ENCODE measurements around the gene PIP4K2B.

PIP4K2B gene

DNA sequence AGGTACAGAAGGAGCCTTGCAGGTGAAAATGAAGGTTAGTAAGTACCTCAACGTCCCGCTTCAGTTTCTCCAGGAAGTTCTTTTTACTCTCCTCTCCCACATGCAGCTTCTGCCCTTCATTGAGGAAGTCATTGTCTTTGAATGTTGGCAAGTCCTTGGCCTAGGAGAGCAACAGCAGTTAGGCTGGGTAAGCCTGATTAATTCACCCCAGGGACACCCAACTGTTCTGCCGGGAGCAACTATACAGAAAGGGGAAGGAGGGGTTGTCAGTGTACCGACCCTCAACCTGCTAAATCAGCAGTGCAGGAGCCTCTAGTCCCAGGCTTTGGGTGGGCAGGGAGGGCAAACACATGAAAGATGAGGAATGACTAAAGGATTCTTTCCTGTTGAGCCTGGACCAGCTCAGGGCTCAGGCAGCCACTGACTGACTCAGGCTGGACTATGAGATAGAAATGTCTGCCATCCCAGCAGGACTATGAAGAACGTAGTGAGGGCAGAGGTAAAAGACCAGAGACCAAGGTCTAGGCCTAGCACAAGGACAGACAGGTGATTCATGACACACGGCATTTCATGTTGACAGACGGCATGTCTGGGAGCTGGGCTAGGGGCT is 21.6 kb downstream of the PIP4K2B start:
- DNase-seq = no peak

DNA sequence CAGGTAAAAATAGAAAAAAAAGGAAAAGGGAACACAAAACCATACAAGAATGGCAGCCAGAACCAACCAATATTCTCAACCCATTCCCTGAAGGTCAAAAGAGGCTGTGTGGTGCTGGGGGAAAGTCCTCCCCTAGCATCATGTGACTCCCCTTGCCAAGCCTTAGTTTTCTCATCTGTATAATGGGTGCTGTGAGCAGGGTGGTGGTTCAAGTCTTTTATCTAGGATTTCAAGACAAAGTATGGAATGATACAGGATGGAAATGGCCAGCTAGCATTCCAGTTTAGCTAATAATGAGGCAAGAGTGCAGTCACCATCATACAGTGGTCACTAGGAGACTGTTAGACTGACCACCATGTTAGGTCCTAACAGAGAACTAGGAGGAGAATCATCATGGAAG is 26.1 kb downstream of the PIP4K2B start:
- DNase-seq = no peak

DNA sequence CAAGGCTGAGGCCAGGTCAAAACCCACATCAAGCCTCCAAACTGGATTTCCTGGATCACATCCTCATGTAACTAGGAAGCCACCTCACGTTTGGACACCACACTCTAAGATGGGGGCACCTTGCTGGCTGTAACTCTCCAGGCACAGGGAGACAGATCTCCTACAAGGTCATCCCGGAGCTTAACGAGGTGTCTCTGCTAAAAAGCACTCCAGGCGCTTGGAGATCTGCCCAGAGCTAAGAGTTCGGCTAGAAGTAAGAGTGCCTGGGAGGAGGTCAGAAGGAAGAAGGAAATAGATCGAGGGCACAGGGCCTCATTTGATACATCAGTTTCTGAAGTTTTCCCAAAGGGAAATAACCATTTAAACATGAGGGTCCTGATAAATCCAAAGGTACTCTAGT is 30.9 kb downstream of the PIP4K2B start:
- DNase-seq = no peak

DNA sequence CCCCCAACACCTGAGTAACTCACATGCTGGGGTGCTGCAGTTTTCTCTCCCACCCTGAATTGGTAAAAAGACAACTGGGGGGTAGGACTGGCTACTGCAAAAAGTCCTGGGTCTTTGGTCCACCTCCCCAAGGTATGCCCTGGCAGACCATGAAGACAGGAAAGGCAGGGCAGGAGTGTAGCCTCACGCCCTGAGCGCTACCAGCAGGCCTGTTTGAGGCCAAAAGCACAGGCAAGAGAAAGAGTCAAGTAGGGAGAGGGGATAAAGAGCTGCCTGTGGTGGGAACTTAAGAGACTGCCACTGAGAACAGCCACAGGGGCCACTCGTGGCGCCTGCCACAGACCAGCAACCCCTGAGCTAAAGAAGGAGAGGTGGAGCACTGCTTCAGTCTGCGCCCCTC is 33.0 kb downstream of the PIP4K2B start:
- DNase-seq = no peak

DNA sequence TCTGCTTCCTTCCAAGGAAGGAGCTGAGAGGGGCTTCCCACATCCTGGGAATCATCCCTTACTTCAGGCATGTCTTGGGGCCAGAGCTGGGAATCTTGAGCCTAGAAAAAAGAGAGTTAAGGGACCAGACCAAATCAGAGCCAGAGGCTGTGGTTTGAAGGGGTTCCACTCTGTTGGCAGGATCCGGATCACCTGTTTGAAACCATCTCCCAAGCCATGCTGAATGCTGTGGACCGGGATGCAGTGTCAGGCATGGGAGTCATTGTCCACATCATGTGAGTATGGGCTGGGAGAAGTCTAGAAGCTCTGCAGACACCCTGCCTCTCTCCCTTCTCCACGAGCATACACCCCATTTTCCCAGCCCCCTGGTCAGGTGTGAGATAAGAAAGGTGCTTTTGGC is 37.1 kb downstream of the PIP4K2B start:
- no peak for DNase-seq

DNA sequence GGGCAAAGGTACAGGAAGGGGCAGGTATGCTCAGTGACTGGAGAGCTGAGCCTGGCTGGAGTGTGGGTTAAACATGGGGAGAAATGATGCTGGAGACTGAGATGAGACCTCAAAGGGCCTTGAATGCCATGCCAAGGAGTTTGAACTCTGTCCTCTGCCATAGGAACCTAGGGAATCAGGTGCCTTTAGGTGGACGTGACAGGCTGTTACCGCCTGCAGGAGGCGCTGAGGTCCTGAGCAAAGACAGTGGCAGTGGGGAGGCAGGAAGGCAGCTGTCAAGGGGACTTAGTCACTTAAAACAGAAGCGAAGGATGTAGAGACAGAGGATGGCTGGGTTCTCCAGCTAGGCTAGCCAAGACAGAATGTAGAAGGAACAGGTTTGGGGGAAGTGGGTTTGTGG is 37.7 kb downstream of the PIP4K2B start:
- DNase-seq = no peak

DNA sequence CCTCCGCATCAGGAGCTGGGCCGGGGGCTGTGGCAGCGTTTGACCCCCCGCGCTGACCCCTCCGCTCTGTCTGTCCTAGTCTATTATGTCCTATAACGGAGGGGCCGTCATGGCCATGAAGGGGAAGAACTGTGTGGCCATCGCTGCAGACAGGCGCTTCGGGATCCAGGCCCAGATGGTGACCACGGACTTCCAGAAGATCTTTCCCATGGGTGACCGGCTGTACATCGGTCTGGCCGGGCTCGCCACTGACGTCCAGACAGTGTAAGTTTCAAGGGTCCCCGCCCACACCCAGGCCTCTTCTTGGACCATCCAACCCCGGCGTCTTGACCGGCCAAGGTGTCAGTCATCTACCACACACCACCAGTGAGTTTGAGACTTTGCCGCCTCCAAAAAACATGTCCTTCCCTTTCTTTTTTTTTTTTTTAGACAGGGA is 46.3 kb downstream of the PIP4K2B start:
- DNase-seq = no peak

DNA sequence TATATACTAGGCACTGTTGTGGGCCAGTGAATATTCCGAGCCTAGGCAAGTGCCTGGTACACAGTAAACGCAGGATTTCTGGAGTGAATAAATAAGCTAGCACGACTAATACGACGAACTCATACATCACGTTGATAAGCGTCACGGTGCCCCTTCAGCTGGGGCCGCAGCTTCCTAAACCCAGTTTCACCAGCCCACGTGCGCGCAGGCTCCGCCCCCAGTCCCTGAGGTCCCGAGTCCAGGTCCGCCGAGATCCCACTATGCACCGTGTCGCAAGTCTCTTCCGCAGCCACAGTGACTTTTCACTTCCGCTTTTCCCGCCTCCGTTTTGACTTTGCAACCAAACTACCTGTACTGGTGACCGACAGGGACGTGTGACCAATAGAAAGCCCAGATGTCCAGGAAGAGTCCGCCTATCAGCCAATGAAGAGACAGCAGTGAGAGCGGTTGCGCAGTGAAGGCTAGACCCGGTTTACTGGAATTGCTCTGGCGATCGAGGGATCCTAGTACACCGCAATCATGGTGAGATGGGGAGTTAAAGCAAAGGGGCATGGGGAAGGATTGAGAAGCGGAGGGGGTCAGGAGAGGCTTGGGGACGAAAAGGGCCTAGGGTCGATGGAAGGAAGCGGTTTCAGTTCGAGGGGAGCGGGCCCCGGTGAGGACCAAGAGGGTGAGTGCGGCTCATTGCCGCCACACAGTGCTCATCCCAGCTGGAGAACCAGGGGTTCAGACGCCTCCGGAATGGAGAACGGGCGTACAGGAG is 46.9 kb downstream of the PIP4K2B start, which contains the start of gene PSMB3:
Gene PSMB3, plus strand, starts transcription at position 434 of the 763 bp plus-strand sequence. Its CDS starts 86 bp downstream, at position 520.
- DNase-seq = peak; percentile 98 to 99

DNA sequence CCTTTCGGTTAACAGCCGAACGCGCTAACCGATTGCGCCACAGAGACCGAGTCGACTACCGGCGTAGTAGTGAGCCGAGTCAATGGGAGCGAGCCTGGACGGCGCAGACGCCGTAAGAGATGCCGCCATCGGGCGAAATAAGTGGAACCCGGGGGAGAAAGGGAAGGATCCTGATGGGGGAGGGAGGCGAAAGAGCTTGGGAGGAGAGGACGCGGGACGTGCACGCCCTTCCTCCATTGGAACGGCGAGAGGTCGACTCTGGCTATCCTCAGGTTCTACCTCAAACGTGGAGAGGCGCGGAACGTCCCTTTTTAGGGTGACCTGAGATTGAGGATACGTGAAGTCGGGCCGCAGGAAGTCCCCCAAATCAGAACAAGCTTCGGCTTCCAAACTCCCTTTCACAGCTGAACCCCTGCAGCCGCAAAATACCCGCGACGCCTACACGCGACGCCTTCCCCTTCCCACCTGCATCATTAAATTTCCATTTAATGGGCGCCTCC is 47.5 kb downstream of the PIP4K2B start:
- peak; percentile 69 to 88 for DNase-seq

DNA sequence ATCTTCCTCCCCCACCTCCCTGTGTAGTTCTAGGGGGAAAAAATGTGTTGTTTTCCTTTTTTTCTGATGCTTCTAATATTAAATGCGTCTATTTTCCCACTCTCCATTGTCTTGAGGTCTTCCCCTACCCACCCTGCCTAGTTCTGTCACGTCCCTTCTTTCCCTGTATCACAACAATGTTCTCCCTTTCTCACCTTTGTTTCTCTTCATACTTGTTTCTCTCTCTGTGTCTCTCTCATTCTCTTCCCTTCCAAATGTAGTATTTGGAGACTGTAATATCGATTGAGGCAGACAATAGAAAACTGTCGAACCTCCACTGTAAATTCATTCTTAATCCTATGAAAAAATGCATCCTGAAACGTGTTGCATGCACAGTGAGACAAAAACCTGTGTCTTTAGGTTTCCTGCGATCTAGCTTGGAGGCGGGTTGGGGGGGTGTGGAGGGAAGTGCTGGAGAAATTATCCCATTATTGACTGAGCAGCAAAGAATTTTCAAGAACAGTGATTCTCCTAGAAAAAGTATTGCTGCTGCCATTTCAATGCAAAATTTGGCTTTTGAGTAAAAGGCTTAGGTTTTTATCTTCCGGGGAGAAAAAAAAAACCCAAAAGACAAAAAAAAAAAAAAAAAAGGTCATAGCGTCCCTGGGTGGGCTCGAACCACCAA is 48.1 kb downstream of the PIP4K2B start:
- no peak for DNase-seq

DNA sequence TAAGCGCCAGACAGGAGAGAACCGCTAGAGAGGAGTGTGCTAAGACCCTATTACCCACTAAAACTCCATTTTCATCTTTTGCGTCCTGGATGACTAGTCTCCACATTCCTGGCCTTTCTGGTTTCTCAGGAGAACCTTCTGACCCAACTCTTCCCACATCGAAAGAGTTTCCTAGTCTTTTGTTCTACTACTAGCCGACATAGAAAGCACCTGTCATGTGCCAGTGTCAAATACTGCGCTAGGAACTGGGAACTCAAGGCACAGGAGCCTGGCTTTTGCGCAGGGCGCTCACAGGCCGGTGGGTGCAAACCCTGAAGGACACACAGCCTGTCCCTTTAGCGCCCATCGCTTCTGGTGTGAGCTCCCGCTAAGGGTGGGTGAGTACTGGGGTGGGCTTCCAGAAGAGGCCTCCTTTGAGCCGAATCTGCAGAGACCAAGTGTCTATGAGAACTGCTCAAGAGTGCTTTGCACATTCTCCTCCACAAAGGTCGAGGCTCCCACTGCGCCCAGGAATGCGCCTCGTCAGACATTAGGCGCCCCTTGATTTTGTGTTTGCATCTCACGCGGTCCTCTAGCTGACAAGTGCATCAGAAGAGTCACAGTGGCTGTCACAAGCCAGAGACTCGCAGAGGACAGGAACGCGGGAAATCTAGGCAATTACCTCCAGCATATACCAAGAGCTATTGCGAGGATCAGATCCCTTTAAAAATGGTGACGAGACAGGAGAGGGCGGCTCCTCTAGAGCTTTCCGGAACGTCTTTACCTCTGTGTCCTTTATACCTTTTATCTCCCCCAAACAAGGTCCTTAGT is 48.8 kb downstream of the PIP4K2B start:
- DNase-seq = peak in 1 of 2 experiments; percentile 38

DNA sequence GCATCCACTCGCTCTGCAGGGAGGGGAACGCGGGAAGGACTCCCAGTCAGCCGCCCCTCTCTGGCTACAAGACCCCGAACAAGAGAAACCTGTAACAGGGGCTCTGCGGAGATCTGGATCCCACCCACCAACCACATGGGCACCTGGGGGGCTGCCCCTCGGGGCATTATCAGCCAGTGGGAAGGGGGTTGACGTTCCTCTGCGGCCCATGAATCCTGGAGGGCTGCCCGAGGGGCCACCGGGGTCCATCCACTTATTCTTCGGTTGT is 49.4 kb downstream of the PIP4K2B start:
- DNase-seq = no peak

DNA sequence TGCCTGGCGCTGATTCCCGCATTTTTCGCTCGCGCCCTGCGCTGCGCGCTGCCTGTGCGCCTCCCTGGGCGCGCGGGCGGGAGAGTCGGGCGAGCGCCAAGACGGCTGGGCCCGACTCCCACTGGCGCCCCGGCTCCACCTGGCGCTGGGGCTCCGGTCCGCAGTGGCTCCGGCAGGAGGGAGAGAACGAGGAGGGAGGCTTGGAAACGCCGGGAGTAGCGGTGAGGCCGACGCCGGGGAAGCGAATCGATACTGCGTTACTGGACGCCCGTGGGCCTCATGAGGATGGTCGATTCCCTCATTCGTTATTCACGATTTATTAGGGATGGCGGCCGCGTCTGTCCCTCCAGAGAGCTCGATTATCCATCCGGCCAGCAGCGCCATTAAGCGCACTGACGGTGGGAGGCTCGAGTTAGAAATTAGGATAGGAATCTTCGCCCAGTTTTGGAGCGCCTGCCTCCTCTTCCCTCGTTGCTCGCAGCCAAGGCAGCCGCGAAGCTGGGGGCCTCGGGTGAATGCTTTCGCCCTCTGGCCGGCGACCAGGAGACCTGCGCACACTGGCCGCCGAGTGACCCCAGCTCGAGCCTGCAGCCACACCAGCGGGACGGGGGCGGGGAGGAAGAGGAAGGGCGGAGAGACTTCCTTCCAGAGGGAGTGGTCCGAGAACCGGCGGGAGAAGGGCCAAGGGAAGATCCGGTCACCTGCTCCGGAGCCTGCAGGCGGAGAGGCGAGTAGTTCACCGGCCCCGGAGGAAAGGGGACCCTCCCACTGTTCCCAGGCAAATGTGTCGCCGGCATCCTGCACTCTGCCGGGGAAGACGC is 49.9 kb downstream of the PIP4K2B start:
- DNase-seq = peak; percentile 30 to 69

DNA sequence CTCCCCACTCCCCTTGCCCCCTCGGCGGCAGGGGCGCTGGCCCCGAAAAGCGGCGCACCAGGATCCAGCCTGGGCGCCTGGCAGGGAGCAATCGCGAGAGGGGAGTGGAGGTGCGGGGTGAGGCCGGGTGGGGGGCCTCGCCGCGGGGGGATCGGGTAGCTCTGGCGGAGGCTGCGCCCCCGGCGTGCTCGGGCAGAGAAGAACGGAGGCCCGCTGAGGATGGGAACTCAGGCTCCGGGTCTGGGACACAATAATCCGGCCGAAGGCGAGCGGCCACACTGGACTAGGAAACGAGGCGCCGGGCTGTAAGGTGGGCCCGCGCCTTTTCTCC is 50.5 kb downstream of the PIP4K2B start:
- no peak for DNase-seq

DNA sequence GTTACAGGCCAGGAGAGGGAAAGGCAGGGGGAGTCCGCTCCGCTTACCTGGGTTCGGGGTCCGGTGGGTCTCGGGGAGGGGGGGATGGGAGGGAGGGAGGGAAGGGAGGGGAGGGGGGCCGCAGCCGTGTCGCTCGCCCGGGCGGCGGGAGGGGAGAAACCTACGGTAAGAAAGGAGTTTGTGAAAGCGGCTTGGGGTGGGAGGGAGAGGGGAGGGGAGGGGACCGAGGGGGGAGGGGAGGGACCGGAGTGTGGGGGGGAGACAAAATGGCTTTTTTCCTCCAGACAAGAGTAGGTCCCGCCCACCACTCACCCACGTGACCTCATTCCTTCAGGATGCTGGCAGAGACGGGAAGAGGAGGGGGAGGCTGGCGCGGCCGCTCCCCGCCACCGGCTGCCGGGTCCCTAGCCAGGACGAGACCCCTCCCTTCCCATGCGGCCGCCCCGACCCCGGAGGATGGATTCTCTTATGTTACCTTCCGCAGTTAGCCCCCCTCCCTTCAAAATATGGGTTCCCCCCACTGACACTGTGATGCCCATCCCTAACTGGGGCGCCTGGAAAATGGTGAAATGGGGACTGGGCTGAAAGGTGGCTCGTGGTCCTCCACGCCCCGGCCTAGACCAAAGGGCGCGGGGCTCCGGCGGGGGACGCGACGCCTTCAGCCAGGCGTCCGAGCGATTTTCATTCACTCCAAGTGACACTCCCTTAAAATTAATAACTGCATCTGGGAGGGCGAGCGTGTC is 51.0 kb downstream of the PIP4K2B start, which contains the start of gene PCGF2:
Gene PCGF2, minus strand, starts transcription at position 188 of the 743 bp plus-strand sequence. CDS start 7,934 bp downstream, outside the sequence.
- DNase-seq = peak; percentile 88 to 91

DNA sequence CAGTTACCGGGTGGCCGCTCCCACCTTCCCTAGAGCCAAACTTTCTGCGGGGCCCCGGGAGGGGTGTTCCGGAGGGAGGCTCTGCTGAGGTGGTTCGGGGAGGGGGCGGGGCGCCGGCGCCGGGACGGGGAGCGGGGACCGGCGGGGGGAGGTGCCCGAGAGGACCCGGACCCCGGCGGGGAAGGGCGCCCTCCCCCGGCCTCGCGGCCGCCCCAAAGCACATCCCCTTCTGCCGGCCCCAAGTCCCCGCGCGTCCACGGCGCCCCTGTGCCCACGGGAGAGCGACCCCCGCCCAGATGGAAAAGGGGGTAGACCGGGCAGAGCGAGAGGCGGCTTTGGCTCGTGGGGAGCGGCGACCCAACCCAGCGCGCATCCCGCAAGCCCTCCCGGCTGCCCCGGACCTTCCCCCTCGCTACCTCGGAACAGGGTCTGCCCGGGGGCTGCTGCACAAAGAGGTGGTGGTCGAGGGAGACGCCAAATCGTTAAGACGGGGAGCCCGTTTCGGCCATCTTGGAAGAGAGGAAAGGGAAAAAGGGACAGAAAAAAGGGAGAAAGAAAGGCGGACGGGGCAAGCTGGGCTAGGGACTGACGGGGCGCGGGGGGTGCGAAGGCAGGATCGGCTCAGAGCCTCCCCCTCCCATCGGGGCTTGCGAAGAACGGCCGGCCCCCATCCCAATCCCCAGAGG is 51.8 kb downstream of the PIP4K2B start:
- DNase-seq = peak in 1 of 2 experiments; percentile 15

DNA sequence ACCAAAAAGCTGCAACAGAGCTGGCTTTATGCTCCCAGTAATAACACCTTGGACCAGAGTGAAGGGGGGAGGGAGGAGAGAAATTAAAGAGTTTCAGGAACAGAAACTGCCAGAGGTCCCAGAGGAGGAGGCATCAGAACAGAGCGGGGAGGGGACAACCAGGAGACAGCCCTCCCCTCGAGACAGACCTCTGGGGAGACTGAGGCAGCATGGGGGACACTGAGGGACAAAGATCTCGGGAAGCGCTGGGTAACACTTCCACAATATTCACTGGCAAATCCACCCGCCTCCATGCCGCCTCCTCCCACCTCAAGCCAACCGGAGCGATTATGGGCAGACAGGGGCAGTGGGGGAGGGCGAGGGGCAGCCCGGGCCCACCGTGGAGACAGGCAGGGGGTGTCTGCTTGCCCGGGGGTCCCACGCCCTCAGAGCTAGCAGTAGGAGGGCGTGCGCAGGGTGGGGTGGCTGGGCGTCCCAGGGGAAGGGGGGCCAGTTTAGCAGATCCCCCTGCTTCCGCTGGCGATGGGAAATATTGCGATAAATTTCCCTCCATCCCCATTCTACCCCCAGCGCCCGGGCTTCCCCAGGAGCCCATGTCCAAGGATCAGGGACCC is 52.4 kb downstream of the PIP4K2B start:
- no peak for DNase-seq

DNA sequence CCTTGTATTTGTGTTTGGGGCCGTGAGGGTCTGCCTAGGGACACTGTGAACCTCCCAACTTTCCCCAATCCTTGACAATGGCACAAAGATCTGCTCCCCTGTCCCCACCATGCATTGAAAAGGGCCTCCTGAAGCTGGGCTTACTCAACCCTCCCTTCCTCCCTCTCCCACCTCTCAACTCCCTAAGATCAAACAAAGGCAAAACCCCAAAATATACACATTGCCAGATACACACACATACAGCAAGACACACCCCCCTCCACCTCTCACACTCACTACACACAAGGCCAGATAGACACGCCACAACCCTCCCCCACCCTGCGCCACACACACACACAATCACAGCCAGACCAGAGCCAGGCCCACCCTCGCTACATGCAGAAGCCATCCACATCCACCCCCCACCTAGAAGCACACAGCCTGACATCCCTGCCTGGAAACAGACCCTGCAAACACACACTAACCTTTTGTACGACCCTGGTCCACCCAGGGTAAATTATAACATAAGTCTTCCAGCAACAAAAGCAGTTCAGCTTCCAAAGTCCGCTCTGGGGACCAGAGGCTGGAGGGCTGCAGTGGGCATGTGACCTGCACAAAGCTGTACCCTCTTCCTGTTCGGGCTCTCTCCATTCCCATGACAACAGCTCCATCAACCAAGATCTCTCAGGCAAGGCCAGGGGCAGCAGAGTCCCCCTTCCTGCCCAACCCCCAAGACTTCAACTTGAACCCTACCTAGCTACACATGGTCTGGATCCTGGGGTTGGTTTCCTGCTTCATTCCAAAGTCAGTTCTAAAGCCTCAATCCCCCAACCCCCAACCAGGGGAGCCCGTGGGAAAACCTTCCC is 53.1 kb downstream of the PIP4K2B start:
- no peak for DNase-seq

DNA sequence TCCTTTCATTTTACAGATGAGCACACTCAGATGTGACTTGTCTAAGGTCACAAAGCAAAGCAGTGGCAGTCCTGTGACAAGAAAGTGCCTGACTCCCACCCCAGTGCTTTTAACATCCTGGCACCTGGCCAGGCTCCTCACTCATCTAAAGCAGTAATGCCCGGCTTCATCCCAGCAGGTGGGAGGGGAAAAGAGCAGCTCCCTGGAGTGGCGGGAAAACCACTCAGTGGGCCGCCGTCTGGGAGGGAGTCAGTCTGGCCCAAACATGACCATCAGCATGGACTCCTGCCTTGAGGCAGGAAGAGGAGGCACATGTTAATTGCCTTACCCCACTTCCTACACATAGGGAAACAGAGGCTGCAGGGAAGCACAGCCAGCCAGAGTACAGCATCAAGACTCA is 53.8 kb downstream of the PIP4K2B start:
- peak in 1 of 2 experiments; percentile 15 for DNase-seq
